HUES6 (cell line): ENCODE measurements around the gene ARID3B.
"Not testable (repeated sequence)": the region's sequence is repeated elsewhere in the genome, so short reads cannot be mapped to it uniquely, and the experiment has no call there.

ENCODE experiments used
- H3K27ac ChIP-seq: 2 replicates; pipeline ENCODE4 v1.7.0; 2013; ENCODE audit warnings: low read depth, mild to moderate bottlenecking, low read length, inconsistent platforms
- H3K27me3 ChIP-seq: 2 replicates; pipeline ENCODE4 v1.6.1; 2013; ENCODE audit warnings: low read length; ENCODE audit not compliant: control insufficient read depth, insufficient read depth
- H3K36me3 ChIP-seq: 2 replicates; pipeline ENCODE4 v1.6.1; 2013; ENCODE audit warnings: low read length; ENCODE audit not compliant: control insufficient read depth, insufficient read depth
- H3K4me1 ChIP-seq: 2 replicates; pipeline ENCODE4 v1.6.1; 2013; ENCODE audit warnings: low read length; ENCODE audit not compliant: control insufficient read depth, insufficient read depth
- H3K4me3 ChIP-seq: 2 replicates; pipeline ENCODE4 v1.5.1; 2013; ENCODE audit warnings: low read depth, low read length
- H3K9ac ChIP-seq: one replicate; pipeline ENCODE4 v1.6.1; 2013; ENCODE audit warnings: mild to moderate bottlenecking, low read length
- H3K9me3 ChIP-seq: 2 replicates; pipeline ENCODE4 v1.6.1; 2013; ENCODE audit warnings: low read depth, low read length; ENCODE audit not compliant: control insufficient read depth, insufficient read depth

The ARID3B gene

DNA sequence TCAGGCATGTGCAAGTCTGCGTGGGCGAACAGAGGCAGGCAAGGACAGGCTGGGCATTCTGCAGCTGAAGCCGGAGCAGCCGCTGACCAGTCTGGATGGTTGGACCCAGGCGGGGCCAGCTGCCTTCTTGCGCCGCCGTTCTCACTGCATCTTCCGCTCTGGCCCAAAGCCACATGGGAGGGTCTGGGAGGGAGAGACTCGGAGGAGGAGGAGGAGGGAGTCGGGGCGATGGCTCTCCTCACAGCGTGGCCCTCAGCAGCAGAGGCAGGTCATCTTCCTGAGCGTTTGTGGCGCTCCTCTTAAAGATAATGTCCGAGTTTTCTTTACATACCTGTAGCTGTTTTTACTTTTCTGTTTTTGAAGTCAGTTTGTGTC, 80.5 kb downstream of the ARID3B start:
- H3K27me3 ChIP-seq: no peaks in the 10 kb centered on the region
- no peaks in the 10 kb centered on the region for H3K9me3 ChIP-seq
- H3K4me1 ChIP-seq: peaks cover 8% of the 10 kb centered on the region; the same call in 1 of the 2 replicates
- no peak overlapping the region for H3K9ac ChIP-seq
- no peak overlapping the region for H3K27ac ChIP-seq
- H3K36me3 ChIP-seq: peaks cover 74% of the 10 kb centered on the region
- H3K4me3 ChIP-seq: no peak overlapping the region

DNA sequence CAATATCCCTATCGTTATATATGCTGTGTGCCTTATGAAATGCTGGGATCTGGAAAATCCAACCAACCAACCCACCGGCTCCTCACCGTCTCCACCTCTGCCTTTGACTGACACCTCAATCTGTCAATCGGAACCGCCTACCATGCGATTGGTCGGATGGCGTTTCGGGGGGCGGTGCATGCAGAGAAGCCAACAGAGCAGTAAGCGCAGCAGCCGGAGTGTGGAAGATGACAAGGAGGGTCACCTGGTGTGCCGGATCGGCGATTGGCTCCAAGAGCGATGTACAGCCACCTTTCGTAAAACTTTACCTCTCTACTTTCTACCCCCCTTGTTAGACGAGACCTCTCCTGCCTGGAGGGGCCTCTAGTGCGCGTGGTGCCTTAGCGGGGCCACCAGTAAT, 80.9 kb downstream of the ARID3B start:
- Histone ChIP-seq H3K9me3 (no peaks in the 10 kb centered on the region), H3K36me3 (peaks cover 78% of the 10 kb centered on the region), H3K9ac (no peak overlapping the region), H3K27ac (no peak overlapping the region), H3K4me1 (peaks cover 4% of the 10 kb centered on the region; the same call in 1 of the 2 replicates), H3K4me3 (no peak overlapping the region), H3K27me3 (no peaks in the 10 kb centered on the region)

DNA sequence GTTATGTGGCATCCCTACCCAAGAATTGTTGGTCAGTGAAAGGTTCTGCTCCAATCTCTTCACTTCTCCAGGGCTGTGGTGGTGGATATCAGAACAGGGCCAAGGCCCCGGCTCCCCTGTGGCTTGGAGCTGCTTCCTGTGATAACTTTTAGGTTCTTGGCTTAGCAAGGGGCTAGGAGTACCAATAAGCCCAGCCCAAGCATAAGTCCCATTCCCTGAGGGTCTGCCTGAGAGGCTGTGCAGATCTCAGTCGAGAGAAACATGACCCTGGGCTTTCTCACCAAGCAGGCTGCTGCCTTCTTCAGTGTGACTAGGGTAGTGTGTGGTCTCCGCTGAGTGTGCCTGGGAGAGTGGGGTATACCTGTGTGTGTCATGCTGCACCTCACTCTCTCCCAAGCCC, 81.7 kb downstream of the ARID3B start:
- Histone ChIP-seq H3K4me1 (no peaks in the 10 kb centered on the region), H3K9ac (no peak overlapping the region), H3K4me3 (no peak overlapping the region), H3K27ac (no peak overlapping the region), H3K27me3 (no peaks in the 10 kb centered on the region), H3K36me3 (peaks cover 86% of the 10 kb centered on the region), H3K9me3 (no peaks in the 10 kb centered on the region)

DNA sequence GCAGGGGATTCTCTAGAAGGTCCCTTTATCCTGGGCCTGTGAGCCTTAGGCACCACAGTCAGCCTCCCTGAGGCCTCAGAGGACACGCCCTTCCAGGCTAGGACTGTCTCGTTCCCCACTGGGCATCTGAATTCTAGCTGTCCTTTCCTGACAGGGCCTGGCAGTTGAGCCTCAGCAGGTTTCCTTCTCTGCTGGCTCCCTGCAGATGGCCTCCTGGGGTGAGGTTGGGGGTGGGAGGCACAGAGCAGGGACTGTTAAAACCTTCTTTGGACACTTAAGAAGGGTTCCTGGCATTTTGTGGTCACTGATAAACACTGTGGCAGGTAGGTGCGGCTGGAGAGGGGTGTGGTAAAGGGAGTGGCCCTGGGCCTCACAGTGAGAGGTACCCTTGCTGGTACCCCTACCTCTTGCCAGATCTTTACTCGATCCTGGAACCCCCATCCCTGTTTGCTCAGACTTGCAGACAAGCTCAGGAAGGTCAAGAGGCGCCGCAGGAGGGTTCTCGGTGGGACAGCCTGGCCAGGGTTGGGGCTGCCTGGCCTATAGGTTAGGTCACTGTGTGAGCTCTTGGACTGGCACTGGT, 83.1 kb downstream of the ARID3B start:
- no peak overlapping the region for H3K9ac ChIP-seq
- no peak overlapping the region for H3K27ac ChIP-seq
- peaks cover 98% of the 10 kb centered on the region for H3K36me3 ChIP-seq
- no peaks in the 10 kb centered on the region for H3K9me3 ChIP-seq
- H3K4me1 ChIP-seq: no peaks in the 10 kb centered on the region
- no peaks in the 10 kb centered on the region for H3K27me3 ChIP-seq
- H3K4me3 ChIP-seq: no peak overlapping the region

DNA sequence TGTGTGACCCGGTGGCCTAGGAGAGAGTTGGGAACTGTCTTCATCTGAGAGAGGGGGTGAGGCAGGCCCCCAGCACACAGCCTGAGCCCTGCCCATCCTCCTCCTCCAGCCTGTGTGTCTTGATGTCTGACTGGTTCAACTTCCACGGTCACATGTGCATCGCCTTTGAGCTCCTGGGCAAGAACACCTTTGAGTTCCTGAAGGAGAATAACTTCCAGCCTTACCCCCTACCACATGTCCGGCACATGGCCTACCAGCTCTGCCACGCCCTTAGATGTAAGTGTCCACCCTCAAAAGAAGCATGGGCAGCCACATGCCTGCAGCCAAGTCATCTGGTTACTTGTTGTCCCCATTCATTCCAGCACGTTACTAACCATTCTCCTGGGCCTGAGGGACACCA, 84.7 kb downstream of the ARID3B start:
- no peaks in the 10 kb centered on the region for H3K27me3 ChIP-seq
- H3K4me3 ChIP-seq: no peak overlapping the region
- H3K4me1 ChIP-seq: no peaks in the 10 kb centered on the region
- no peak overlapping the region for H3K9ac ChIP-seq
- H3K36me3 ChIP-seq: peaks cover 98% of the 10 kb centered on the region
- H3K27ac ChIP-seq: no peak overlapping the region
- H3K9me3 ChIP-seq: no peaks in the 10 kb centered on the region

DNA sequence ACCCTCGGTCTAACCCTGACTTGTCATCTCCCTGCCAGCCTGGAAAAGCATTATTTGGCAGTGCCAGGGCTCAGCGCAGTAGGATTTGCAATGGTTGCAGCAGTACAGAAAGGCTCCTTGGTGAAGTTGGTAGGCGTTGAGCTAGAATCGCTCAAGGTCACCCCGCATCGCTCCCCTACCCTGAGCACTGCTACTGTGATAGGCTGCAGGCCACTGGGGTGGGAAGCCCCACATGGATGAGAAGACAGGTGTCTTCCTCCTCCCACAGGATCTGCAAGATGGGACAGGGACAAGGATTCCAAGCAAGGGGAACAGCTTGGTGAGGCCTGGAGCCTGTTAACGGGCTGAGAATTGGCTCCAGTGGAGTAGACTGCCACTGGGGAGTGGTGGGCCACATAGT, 85.3 kb downstream of the ARID3B start:
- peaks cover 100% of the 10 kb centered on the region for H3K36me3 ChIP-seq
- H3K27ac ChIP-seq: no peak overlapping the region

DNA sequence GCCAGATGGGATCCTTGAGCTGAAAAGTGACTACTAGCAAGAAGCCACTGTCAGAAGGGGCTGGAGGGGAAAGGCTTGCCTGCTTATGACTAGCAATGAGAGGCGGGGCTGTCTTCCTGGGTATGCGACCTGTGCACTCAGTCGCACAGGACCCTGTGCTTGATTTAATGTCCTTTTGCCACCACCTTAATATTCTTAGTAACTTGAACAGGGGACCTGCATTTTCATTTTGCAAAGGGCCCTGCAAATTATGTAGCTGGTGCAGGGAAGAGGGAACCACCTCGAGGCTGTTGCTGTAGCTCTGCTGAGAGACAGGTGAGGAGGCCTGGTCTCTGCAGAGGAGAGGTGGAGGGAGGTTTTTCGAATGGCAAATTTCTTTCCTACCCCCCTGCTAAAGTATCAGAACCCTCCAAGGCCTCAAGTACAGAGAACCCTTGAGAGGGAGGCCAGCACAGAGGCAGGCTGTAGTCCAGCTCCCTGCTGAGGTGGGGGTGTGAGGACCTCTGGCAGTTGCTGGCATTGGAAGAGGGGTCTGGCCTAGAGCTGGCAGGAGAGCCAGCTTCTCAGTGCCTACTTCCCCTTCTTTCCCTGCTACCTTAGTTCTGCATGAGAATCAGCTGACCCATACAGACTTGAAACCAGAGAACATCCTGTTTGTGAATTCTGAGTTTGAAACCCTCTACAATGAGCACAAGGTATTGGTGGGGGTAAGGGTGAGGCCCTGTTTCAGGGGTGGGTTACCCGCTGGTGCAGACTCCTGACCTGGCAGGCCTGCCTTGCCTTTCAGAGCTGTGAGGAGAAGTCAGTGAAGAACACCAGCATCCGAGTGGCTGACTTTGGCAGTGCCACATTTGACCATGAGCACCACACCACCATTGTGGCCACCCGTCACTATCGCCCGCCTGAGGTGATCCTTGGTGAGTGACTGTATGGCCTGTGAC, 86.0 kb downstream of the ARID3B start:
- Histone ChIP-seq H3K4me3 (no peak overlapping the region), H3K9ac (no peak overlapping the region), H3K9me3 (no peaks in the 10 kb centered on the region), H3K27me3 (no peaks in the 10 kb centered on the region), H3K36me3 (peaks cover 98% of the 10 kb centered on the region), H3K27ac (no peak overlapping the region), H3K4me1 (no peaks in the 10 kb centered on the region)

More for the DNA sequence above, 85.3 kb downstream of the ARID3B start:
- Histone ChIP-seq H3K4me3 (no peak overlapping the region), H3K4me1 (no peaks in the 10 kb centered on the region), H3K27me3 (no peaks in the 10 kb centered on the region), H3K9ac (no peak overlapping the region), H3K9me3 (no peaks in the 10 kb centered on the region)

DNA sequence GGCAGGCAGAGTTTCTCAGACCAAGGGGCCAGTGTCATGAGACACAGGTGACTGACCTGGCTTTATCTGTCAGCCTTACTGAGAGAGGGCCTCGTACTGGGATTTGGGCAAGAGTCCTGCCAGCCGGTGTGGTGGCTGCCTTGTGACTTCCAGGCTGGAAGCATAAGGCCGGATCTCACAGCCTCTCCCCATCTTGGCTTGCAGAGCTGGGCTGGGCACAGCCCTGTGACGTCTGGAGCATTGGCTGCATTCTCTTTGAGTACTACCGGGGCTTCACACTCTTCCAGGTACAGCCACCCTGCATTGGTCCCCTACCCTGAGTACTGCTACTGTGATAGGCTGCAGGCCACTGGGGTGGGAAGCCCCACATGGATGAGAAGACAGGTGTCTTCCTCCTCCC, 86.7 kb downstream of the ARID3B start:
- Histone ChIP-seq H3K27me3 (no peaks in the 10 kb centered on the region), H3K4me1 (no peaks in the 10 kb centered on the region), H3K36me3 (peaks cover 98% of the 10 kb centered on the region), H3K27ac (no peak overlapping the region), H3K9me3 (no peaks in the 10 kb centered on the region), H3K4me3 (no peak overlapping the region), H3K9ac (no peak overlapping the region)

DNA sequence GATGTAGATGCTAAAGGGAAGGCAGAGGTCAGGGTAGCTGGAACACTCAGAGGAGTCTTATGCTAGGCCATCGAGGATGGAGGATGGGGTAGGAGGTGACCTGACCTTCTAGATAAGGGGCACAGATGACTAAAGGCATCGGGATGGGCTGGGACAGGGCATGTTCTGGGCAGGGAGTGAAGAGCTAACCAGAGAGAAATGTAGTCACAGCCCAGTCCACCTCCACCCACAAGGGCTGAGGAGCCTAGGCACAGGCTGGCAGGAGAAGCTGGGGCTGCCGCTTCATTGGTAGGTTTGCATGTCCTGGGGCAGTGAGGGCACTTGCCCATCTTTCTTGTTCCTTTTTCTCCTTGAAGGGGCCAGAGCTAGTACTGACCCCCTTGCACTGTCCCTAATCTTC, 87.2 kb downstream of the ARID3B start:
- Histone ChIP-seq H3K9me3 (no peaks in the 10 kb centered on the region), H3K4me1 (no peaks in the 10 kb centered on the region), H3K4me3 (no peak overlapping the region), H3K36me3 (peaks cover 98% of the 10 kb centered on the region), H3K9ac (no peak overlapping the region), H3K27me3 (no peaks in the 10 kb centered on the region), H3K27ac (no peak overlapping the region)

DNA sequence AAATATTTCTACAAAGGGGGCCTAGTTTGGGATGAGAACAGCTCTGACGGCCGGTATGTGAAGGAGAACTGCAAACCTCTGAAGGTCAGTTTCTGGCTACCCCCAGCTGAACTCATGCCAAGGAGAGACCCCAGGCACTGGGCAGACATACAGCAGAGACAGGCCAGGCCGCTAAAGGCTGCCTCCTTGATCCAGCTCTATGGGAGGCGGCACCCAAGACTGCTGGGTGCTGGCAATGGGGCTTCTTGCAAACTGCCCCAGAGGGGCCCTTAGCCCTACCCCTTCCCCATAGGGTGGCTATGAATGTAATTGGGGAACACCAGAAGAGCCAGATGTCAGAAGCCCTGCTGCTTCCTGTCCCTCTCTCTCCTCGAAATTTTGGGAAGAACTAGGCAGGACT, 87.9 kb downstream of the ARID3B start:
- Histone ChIP-seq H3K27me3 (no peaks in the 10 kb centered on the region), H3K9me3 (no peaks in the 10 kb centered on the region), H3K27ac (no peak overlapping the region), H3K9ac (no peak overlapping the region), H3K4me1 (no peaks in the 10 kb centered on the region), H3K36me3 (peaks cover 98% of the 10 kb centered on the region), H3K4me3 (no peak overlapping the region)

DNA sequence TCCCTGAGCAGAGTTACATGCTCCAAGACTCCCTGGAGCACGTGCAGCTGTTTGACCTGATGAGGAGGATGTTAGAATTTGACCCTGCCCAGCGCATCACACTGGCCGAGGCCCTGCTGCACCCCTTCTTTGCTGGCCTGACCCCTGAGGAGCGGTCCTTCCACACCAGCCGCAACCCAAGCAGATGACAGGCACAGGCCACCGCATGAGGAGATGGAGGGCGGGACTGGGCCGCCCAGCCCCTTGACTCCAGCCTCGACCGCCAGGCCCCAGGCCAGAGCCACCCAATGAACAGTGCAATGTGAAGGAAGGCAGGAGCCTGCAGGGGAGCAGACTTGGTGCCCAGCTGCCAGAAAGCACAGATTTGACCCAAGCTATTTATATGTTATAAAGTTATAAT, 88.7 kb downstream of the ARID3B start:
- not testable (repeated sequence) for H3K4me1 ChIP-seq, H3K9ac ChIP-seq, H3K27me3 ChIP-seq, H3K27ac ChIP-seq, H3K9me3 ChIP-seq, H3K4me3 ChIP-seq
- H3K36me3 ChIP-seq: peaks cover 98% of the 10 kb centered on the region
